ENCODE measurements around the gene CD4. TPM values are rescaled to one million over a fixed set of nuclear protein-coding genes. Genes with fewer than 3 reads are reported as not detected.

Gene CD4
- total and polyA plus RNA-seq, 12 donors, result 2.4 to 52.8 (median 24.3) TPM

DNA sequence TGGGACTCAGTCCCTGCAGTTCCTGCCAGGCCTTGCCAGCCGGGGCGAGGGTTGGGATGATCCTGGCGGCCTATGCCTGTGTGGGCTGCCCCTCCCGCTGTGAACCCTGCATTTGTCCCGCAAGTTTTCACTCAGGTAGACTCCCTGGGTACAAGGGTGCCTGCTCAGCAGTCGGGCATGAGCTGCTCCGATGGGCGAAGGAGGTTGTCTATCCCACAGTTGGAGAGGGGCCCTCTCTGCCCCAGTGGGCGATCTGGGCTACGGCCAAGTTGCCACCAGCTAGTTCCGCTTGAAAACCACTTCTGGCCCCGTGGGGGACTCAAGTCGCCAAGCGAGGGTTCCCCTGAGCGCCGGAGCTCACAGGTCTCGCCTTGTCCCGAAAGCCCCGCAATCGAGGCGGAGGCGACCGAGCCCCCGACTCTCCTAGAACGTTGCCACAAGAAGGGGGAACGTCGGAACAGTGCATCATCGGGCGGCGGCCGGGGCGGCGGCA lies 77.6 kb downstream of the CD4 start:
- WGBS, 4 donors, result 1 to 5% (median 2%) methylated on average over 13 to 33 of the region's 33 CpGs
- TF ChIP-seq, protein P1, sequence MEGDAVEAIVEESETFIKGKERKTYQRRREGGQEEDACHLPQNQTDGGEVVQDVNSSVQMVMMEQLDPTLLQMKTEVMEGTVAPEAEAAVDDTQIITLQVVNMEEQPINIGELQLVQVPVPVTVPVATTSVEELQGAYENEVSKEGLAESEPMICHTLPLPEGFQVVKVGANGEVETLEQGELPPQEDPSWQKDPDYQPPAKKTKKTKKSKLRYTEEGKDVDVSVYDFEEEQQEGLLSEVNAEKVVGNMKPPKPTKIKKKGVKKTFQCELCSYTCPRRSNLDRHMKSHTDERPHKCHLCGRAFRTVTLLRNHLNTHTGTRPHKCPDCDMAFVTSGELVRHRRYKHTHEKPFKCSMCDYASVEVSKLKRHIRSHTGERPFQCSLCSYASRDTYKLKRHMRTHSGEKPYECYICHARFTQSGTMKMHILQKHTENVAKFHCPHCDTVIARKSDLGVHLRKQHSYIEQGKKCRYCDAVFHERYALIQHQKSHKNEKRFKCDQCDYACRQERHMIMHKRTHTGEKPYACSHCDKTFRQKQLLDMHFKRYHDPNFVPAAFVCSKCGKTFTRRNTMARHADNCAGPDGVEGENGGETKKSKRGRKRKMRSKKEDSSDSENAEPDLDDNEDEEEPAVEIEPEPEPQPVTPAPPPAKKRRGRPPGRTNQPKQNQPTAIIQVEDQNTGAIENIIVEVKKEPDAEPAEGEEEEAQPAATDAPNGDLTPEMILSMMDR (IDR thresholded peaks at IDR 0.05), result no peak
- no peak for TF ChIP-seq POLR2A (IDR thresholded peaks at IDR 0.05)
- intact Hi-C loops (cut with DNase I), result no loop called here
- H3K4me1 ChIP-seq (replicated peaks in 1 of 2), result peaks cover 28 to 43% of the 10 kb centered on the region in 2 donors
- peak overlapping the region in 3 of 4 donors; percentile 31 to 93 (median 74) for H3K4me3 ChIP-seq
- H3K27me3 ChIP-seq, result no peaks in the 10 kb centered on the region
- H3K36me3 ChIP-seq (replicated peaks in 1 of 2), result peaks cover 0 to 71% of the 10 kb centered on the region in 2 donors
- peak; percentile 58 to 74 (median 72) for DNase-seq
- no peaks in the 10 kb centered on the region for H3K9me3 ChIP-seq (replicated peaks in 1 of 3)
- peak overlapping the region; percentile 39 to 98 (median 97) for H3K27ac ChIP-seq

DNA sequence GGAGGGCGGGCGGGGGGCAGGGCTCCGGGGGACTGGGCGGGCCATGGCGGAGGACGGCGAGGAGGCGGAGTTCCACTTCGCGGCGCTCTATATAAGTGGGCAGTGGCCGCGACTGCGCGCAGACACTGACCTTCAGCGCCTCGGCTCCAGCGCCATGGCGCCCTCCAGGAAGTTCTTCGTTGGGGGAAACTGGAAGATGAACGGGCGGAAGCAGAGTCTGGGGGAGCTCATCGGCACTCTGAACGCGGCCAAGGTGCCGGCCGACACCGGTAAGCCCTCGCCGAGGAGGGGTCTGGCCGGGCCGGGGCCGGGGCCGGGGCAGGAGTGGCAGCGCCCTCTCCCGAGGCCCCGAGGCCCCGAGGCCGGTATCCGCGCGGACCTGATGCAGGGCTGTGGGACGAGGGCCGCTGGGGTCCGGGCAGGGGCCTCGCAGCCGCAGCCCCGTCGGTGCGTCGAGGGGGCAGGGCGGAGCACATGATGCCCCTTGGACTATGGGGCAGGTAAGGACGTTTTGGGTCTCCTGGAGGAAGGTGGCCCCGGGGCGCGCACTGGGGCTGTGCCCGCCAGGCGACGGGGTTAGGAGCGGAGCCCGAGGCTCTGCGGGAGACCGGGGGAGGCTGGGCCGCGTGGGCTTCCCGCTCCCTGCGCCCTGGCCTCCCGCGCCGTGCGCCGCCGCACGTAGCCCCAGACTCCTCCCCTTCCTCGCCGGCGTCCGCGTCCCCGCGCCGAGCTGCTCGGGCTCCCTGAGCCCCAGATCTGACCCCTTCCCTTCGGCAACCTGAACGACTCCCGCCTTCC lies 78.3 kb downstream of the CD4 start, which contains the start of gene TPI1:
Gene TPI1 (plus strand): TSS at position 119 of the 798 bp plus-strand sequence. CDS start 36 bp downstream, at position 155.
- Histone ChIP-seq H3K4me3 (peak within 1 kb of the TSS; percentile 57 to 93 (median 73)), H3K4me1 (replicated peaks in 1 of 2) (peaks cover 31 to 50% of the 10 kb centered on the region in 2 donors), H3K27ac (peak within 1 kb of the TSS; percentile 97 to 98 (median 97)), H3K27me3 (no peaks in the 10 kb centered on the region), H3K36me3 (replicated peaks in 1 of 2) (peaks cover 0 to 64% of the 10 kb centered on the region in 2 donors), H3K9me3 (replicated peaks in 1 of 3) (no peaks in the 10 kb centered on the region)
- peak; percentile 82 to 92 (median 89) for DNase-seq
- peak; percentile 97 to 98 for TF ChIP-seq POLR2A (IDR thresholded peaks at IDR 0.05)
- TF ChIP-seq, protein P1 (IDR thresholded peaks at IDR 0.05), result peak in 1 of 6 experiments; percentile 1
- 0 to 1% (median 0%) methylated on average over 19 to 86 of the region's 86 CpGs for WGBS, 4 donors
- intact Hi-C loops (cut with DNase I), result no loop called here

DNA sequence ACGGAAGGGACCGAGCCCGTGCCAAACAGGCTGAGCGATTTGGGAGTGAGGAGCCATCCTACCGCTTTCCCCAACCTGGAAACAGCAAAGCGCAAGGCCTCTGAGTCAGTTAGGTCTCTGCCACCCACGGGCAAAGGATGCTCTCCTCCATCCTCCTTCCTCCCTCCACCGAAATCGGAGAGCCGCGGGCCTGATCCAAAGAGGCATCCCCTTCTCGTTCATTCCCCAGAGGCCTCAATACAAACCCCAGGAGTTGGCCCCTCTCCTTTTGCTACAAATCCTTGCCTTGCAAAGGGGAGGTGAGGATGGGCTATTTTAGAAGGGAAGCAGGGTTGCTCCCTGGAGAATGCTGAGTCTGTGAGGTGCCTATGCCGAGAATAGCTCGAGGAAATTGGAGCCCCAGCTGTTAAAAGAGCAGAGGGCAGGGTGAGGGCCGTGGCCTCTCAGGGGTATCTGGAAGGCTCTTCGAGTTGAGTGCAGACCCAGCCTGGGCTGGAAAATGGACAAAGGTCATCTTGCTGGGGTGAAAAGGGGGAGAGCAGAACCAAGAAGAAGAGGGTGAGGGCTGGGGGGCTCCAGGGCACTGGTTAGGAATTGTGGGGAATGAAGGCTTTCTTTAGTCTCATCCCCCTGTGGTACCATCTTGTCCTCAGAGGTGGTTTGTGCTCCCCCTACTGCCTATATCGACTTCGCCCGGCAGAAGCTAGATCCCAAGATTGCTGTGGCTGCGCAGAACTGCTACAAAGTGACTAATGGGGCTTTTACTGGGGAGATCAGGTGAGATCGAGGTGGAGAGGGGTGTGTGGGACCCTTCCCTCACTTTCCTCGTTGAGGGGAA lies 79.1 kb downstream of the CD4 start:
- no peaks in the 10 kb centered on the region for H3K9me3 ChIP-seq (replicated peaks in 1 of 3)
- TF ChIP-seq, protein P1 (IDR thresholded peaks at IDR 0.05), result no peak
- no peak for TF ChIP-seq POLR2A (IDR thresholded peaks at IDR 0.05)
- no peaks in the 10 kb centered on the region for H3K27me3 ChIP-seq
- H3K4me1 ChIP-seq (replicated peaks in 1 of 2), result peaks cover 31 to 50% of the 10 kb centered on the region in 2 donors
- WGBS, 4 donors, result 3 to 9% (median 7%) methylated on average over 16 to 22 of the region's 22 CpGs
- peaks cover 0 to 56% of the 10 kb centered on the region in 2 donors for H3K36me3 ChIP-seq (replicated peaks in 1 of 2)
- peak overlapping the region; percentile 57 to 93 (median 73) for H3K4me3 ChIP-seq
- peak in 1 of 7 donors; percentile 57 for DNase-seq
- peak overlapping the region; percentile 97 to 98 (median 97) for H3K27ac ChIP-seq
- intact Hi-C loops (cut with DNase I), result no loop called here

All from adrenal gland (tissue), 12 donors.